Fibroblast of lung (primary cell): ENCODE measurements around the gene ARHGEF12. TPM values are rescaled to one million over a fixed set of nuclear protein-coding genes. Genes with fewer than 3 reads are reported as not detected.

ENCODE experiments used
- DNase-seq, 2 donors: peaks; one replicate each; pipeline versions ENCODE4 v3.0.0 to v3.0.0-alpha.2; 2010; ENCODE audit warnings: low read depth in 2 of 2
- H2AFZ ChIP-seq: 2 replicates; pipeline ENCODE4 v1.5.1; 2012; ENCODE audit warnings: low read length, control low read depth, inconsistent platforms
- H3K27ac ChIP-seq: 2 replicates; pipeline ENCODE4 v1.5.1; 2011; ENCODE audit warnings: low read length, control low read depth; ENCODE audit not compliant: insufficient read depth
- H3K27me3 ChIP-seq: 2 replicates; pipeline ENCODE4 v1.5.1; 2011; ENCODE audit warnings: mild to moderate bottlenecking, low read length; ENCODE audit not compliant: control insufficient read depth, insufficient read depth
- H3K36me3 ChIP-seq: 2 replicates; pipeline ENCODE4 v1.5.1; 2011; ENCODE audit warnings: low read length; ENCODE audit not compliant: control insufficient read depth, insufficient read depth
- H3K4me1 ChIP-seq: 2 replicates; pipeline ENCODE4 v1.5.1; 2011; ENCODE audit warnings: low read length; ENCODE audit not compliant: control insufficient read depth, insufficient read depth; ENCODE audit errors: extremely low read depth
- H3K4me2 ChIP-seq: 2 replicates; pipeline ENCODE4 v1.5.1; 2011; ENCODE audit warnings: low read length, control low read depth; ENCODE audit not compliant: insufficient read depth; ENCODE audit errors: extremely low read depth
- H3K4me3 ChIP-seq, 4 experiments: fragments of 200-600 bp in 1 of 4; sonication (generic) in 1 of 4; replicated peaks in 1 of 4; 2 replicates each; pipeline ENCODE4 v1.5.1; 2011 to 2016; ENCODE audit warnings: low read length in 4 of 4, low read depth in 3 of 4, mild to moderate bottlenecking in 3 of 4, control low read depth in 2 of 4, inconsistent platforms in 1 of 4, mixed read lengths in 1 of 4; ENCODE audit not compliant: insufficient read depth in 1 of 4; ENCODE audit errors: control extremely low read depth in 1 of 4
- H3K79me2 ChIP-seq: 2 replicates; pipeline ENCODE4 v1.5.1; 2012; ENCODE audit warnings: mild to moderate bottlenecking, low read length, inconsistent platforms; ENCODE audit not compliant: control insufficient read depth, insufficient read depth
- H3K9ac ChIP-seq: 2 replicates; pipeline ENCODE4 v1.5.1; 2011; ENCODE audit warnings: mild to moderate bottlenecking, low read length, control low read depth; ENCODE audit not compliant: insufficient read depth
- H3K9me3 ChIP-seq: 2 replicates; pipeline ENCODE4 v1.5.1; 2012; ENCODE audit warnings: low read depth, low read length; ENCODE audit not compliant: control insufficient read depth, insufficient read depth
- H4K20me1 ChIP-seq: 2 replicates; pipeline ENCODE4 v1.5.1; 2011; ENCODE audit warnings: low read length; ENCODE audit not compliant: control insufficient read depth, insufficient read depth; ENCODE audit errors: extremely low read depth
- EZH2 ChIP-seq: IDR thresholded peaks from 2 replicates; pipeline ENCODE4 v1.5.1; 2012; ENCODE audit warnings: low read length, control low read depth, mild to moderate bottlenecking; ENCODE audit errors: missing control alignments
- polyA plus RNA-seq, 2 donors: library from polyadenylated mRNA; depleted of rRNA in 1 of 2; stranded (reverse) in 1 of 2; unstranded in 1 of 2; fragments of >200 nt; gene quantifications; 2 replicates each; pipeline ENCODE4 v1.2.1, GENCODE V29; 2011 to 2012; ENCODE audit warnings: missing spikeins in 1 of 2
- total RNA-seq: library from RNA; depleted of rRNA; stranded (reverse); fragments of >200 nt; gene quantifications from 2 replicates; pipeline ENCODE4 v1.2.1, GENCODE V29; 2014
- TF ChIP-seq, protein P1 (sequence below), 2 donors: IDR thresholded peaks in 1 of 2; conservative IDR thresholded peaks in 1 of 2; 1 replicate in 1 of 2; 2 replicates in 1 of 2; pipeline ENCODE4 v1.5.1; 2011 to 2012; ENCODE audit warnings: low read length in 2 of 2, control low read depth in 1 of 2, inconsistent platforms in 1 of 2, low read depth in 1 of 2, mild to moderate bottlenecking in 1 of 2

The ARHGEF12 gene
- total and polyA plus RNA-seq, 2 donors (not counting 1 experiment from before 2014, with no cell fraction given), result 63.1 to 141 TPM

DNA sequence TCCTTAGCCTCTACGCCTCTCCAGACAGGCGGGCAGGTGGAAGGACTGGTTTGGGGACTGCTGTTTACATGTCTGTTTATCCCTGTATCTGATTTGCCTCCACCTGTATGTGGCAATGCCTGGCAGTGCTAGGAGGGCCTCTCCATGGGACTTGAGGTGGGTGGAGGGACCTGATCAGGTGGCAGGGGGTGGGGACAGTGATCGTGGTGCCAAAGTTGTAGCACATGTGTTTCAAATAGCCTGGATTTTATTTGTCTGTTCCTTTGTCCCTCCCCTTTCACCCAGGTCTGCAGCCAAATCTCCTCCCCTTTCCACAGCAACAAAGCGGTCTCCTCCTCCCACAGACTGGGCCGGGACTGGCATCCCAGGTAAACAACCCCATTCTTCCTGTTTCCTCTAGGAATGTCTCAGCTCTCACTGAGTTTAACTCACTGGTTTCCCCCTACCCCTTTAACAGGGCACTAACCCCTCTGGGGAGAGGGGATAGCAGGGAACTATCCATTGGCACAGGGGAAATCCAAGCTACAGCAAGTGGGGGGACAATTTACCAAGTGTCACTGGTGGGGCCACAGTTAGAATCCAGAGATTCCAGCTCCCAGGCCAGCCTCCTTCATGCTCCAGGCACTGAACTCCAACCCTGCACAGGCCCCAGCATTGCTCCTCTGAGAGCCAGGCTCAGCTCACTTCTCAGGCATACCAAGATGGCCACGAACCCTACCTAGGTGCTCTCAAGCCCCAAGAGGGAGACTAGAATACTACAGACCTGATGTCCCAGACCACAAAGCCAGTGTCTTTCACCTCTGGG, 34.0 kb upstream of the ARHGEF12 start:
- H3K4me1 ChIP-seq, result peaks cover 10% of the 10 kb centered on the region
- H3K9me3 ChIP-seq, result no peaks in the 10 kb centered on the region
- no peak overlapping the region for H3K27ac ChIP-seq
- no peak overlapping the region for H3K4me2 ChIP-seq
- TF ChIP-seq EZH2, result no peak
- TF ChIP-seq, protein P1, sequence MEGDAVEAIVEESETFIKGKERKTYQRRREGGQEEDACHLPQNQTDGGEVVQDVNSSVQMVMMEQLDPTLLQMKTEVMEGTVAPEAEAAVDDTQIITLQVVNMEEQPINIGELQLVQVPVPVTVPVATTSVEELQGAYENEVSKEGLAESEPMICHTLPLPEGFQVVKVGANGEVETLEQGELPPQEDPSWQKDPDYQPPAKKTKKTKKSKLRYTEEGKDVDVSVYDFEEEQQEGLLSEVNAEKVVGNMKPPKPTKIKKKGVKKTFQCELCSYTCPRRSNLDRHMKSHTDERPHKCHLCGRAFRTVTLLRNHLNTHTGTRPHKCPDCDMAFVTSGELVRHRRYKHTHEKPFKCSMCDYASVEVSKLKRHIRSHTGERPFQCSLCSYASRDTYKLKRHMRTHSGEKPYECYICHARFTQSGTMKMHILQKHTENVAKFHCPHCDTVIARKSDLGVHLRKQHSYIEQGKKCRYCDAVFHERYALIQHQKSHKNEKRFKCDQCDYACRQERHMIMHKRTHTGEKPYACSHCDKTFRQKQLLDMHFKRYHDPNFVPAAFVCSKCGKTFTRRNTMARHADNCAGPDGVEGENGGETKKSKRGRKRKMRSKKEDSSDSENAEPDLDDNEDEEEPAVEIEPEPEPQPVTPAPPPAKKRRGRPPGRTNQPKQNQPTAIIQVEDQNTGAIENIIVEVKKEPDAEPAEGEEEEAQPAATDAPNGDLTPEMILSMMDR (conservative IDR thresholded peaks at IDR 0.05 in 1 of 2, IDR thresholded peaks at IDR 0.05 in 1 of 2; ENCODE audit: low read depth in 1 of 2, low read length in 2 of 2), result no peak
- no peaks in the 10 kb centered on the region for H3K79me2 ChIP-seq
- no peak for DNase-seq
- no peak overlapping the region for H3K4me3 ChIP-seq
- no peaks in the 10 kb centered on the region for H4K20me1 ChIP-seq
- no peaks in the 10 kb centered on the region for H3K36me3 ChIP-seq
- no peak overlapping the region for H2AFZ ChIP-seq
- H3K27me3 ChIP-seq, result peaks cover 6% of the 10 kb centered on the region
- H3K9ac ChIP-seq, result no peak overlapping the region

GRCh38 chr11:120303004-120303637, 33.1 kb upstream of the ARHGEF12 start:
- peaks cover 11% of the 10 kb centered on the region for H3K4me1 ChIP-seq
- peaks cover 4% of the 10 kb centered on the region for H3K27me3 ChIP-seq
- H3K4me2 ChIP-seq, result no peak overlapping the region
- no peak overlapping the region for H3K27ac ChIP-seq
- H2AFZ ChIP-seq, result no peak overlapping the region
- H3K9ac ChIP-seq, result no peak overlapping the region
- TF ChIP-seq, protein P1 (conservative IDR thresholded peaks at IDR 0.05 in 1 of 2, IDR thresholded peaks at IDR 0.05 in 1 of 2; ENCODE audit: low read depth in 1 of 2, low read length in 2 of 2), result peak; percentile 87 to 94
- no peak for TF ChIP-seq EZH2
- peak; percentile 59 to 71 for DNase-seq
- H3K4me3 ChIP-seq, result no peak overlapping the region
- no peaks in the 10 kb centered on the region for H3K79me2 ChIP-seq
- no peaks in the 10 kb centered on the region for H3K36me3 ChIP-seq
- no peaks in the 10 kb centered on the region for H4K20me1 ChIP-seq
- no peaks in the 10 kb centered on the region for H3K9me3 ChIP-seq

DNA sequence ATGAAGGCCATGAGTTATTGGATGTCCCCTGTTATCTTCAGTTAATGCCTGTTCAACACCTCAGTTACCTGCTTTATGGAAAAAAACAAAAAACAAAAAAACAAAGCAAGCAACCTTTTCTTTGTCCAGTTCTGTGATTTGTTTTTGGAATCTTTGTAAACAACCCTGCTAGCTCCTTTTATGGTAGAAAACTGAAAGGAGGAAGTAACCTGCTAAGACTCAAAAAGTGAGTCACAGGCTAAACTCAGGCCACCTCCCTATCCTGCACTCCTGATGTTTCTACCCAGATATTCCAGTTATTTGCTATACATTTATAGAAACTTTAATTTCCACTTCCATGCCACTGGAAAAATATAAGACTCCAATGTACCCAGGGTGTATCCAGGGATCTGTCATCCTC, 31.7 kb upstream of the ARHGEF12 start:
- Histone ChIP-seq H3K79me2 (no peaks in the 10 kb centered on the region), H4K20me1 (no peaks in the 10 kb centered on the region), H3K27ac (no peak overlapping the region), H3K4me2 (no peak overlapping the region), H2AFZ (no peak overlapping the region), H3K9me3 (no peaks in the 10 kb centered on the region), H3K36me3 (no peaks in the 10 kb centered on the region), H3K4me3 (no peak overlapping the region), H3K9ac (no peak overlapping the region), H3K4me1 (peaks cover 11% of the 10 kb centered on the region), H3K27me3 (peaks cover 4% of the 10 kb centered on the region)
- DNase-seq, result peak in 1 of 2 donors; percentile 57
- TF ChIP-seq EZH2, result no peak
